GM19351 (cell line): ENCODE data around the gene SGSM1.

Experiments used
- ATAC-seq: cut with Tn5 transposase; IDR thresholded peaks from one replicate; pipeline ENCODE4 v1.9.1; 2021; ENCODE audit warnings: mild to moderate bottlenecking, moderate library complexity; ENCODE audit not compliant: unreplicated experiment

Gene SGSM1, protein sequence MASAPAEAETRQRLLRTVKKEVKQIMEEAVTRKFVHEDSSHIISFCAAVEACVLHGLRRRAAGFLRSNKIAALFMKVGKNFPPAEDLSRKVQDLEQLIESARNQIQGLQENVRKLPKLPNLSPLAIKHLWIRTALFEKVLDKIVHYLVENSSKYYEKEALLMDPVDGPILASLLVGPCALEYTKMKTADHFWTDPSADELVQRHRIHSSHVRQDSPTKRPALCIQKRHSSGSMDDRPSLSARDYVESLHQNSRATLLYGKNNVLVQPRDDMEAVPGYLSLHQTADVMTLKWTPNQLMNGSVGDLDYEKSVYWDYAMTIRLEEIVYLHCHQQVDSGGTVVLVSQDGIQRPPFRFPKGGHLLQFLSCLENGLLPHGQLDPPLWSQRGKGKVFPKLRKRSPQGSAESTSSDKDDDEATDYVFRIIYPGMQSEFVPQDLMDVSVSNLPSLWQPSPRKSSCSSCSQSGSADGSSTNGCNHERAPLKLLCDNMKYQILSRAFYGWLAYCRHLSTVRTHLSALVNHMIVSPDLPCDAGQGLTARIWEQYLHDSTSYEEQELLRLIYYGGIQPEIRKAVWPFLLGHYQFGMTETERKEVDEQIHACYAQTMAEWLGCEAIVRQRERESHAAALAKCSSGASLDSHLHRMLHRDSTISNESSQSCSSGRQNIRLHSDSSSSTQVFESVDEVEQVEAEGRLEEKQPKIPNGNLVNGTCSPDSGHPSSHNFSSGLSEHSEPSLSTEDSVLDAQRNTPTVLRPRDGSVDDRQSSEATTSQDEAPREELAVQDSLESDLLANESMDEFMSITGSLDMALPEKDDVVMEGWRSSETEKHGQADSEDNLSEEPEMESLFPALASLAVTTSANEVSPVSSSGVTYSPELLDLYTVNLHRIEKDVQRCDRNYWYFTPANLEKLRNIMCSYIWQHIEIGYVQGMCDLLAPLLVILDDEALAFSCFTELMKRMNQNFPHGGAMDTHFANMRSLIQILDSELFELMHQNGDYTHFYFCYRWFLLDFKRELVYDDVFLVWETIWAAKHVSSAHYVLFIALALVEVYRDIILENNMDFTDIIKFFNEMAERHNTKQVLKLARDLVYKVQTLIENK

DNA sequence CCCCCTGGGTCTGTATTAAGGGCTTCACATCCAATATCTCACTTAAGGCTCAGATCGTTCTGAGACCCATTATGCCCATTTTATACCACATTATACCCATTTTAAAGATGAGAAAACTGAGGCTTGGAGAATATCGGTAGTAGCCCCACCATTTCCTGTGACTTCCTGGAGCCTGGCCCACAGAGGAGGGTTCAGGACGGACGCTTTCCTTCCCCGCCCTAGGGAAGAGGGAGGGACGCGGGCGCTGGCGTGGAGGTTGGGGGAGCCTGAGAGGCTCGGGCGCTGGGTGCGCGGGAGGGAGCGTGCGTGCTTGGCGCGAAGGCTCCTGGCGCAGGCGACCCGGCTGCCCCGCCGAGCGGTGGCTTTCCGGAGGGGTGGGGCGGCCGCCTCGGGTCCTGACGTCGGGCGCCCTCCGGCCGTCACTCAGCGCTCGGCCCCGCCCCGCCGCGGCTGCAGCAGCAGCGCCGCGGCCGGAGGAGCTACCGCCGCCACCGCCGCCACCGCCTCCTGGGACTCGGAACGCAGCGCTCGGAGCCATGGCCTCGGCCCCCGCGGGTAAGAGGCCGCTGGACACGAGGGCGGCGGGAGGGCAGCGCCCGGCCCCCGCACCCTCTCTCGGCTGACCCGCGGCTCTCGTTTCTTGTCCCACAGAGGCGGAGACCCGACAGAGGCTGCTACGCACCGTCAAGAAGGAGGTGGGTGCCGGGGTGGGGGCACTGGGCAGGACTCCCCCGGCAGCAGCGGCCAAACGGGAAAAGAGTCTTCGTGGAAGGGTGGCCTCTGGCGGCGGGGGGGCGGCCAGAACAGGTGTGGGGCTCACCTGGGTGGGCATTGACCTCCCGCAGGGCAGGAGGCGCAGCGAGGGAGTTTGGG lies at the start of gene SGSM1:
SGSM1 (plus strand) TSS at position 422 of the 873 bp plus-strand sequence; CDS start at position 537, 115 bp downstream.
- ATAC-seq, result no peak

DNA sequence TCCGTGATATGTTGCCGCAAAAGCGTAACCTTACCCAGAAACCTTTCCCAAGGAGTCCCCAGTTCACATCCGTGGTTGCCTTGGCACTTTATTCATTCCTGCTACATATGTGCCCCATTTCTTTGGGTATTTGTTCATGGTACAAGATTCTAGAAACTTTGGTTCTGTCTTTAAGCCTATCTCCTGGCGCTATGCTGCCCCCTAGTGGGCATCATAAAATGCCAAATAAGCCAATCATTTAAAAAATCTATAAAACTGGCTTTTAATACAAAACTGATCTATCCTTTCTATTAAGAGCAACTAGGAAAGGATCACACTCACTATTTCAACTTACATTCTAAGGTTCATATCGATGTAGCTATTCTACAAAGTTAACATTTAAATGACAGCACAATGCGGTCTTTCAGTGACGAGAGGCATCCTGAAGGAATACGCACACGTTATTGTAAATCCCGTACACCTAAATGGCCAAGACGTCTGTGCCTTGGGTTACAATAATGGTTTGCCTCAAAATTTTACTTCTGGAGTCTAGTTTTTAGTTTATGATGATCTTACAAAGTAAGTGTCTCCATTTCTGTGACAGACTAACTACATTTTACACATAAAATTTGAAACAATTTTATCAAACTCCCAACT lies 47.7 kb upstream of the SGSM1 start:
- ATAC-seq, result no peak

DNA sequence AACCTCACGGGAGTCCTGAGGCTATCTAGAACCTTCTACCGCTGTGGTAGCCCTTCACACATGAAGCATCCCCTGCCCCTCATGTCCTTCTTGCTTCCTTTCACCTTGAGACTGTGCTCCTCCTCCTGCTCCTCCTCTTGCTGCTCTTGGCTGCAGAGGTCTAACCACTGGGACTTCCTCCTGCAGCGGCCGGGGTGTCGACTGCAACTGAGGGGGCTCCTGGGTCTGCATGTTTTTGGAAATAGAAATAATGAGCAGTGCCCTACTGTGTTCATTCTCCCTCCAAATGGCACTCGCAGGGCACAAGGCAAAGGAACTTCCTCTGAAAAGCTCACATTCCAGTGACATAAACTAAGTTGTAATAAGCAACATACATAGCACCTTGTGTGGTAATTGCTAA lies 46.2 kb upstream of the SGSM1 start:
- no peak for ATAC-seq

DNA sequence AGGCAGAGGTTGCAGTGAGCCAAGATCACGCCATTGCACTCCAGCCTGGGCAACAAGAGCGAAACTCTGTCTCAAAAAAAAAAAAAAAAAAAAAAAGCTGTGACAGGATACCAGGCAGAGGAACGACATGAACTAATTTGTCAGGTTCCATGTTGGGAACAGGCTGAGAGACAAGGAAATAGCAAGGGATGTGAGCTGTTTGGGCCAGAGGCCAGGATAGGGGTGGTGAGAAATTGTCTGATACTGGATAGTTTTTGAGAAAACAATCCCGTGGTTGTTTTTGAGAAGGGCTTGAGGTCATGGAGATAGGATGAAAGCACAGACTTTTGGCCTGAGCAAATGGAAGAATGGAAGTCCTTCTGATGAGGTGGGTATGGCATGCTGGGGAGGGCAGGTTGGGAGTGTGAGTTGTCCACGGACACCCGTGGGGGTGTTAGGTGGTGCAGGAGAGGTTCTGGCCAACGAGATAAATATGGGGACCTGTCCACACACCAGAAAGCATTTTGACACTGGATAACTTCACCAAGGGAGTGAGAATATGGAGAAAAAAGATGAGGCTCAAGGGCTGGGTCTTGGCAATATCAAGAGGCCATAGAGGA lies 45.2 kb upstream of the SGSM1 start:
- ATAC-seq, result no peak

DNA sequence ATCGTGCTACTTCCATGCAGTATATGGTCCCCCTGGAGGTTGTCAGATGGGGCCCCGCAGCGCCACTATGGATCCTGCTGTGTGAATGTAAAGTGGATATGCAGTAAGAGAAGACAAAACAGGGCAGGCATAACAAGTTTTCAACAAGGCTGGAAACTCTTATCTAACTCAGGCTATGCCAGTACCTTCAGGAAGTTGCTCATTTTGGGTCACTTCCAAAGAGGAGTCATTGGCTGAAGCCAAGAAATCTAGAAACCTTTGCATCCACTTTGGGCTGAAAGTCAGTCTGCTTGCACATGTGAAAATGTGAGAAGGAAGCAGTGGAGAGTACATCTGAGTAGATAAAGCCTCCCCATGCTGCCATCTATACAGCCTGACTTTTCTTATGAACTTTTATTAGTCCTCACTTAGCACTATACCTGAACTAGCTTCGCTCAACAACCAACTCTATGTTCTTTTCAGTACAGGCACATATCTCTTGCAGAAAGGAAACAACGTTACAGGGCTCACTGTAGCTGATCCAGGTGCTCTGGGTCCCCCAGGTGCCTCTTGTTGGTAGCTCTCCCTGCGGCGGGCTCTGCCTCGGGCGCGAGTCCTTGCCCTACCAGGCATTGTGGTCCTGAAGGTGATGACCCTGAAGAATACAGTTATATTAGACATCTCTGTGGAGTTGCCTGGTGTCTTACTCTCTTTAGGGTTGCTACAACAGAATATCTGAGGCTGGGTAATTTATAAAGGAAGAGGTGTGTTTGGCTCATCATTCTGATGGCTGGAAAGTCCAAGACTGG lies 43.9 kb upstream of the SGSM1 start:
- ATAC-seq, result no peak

DNA sequence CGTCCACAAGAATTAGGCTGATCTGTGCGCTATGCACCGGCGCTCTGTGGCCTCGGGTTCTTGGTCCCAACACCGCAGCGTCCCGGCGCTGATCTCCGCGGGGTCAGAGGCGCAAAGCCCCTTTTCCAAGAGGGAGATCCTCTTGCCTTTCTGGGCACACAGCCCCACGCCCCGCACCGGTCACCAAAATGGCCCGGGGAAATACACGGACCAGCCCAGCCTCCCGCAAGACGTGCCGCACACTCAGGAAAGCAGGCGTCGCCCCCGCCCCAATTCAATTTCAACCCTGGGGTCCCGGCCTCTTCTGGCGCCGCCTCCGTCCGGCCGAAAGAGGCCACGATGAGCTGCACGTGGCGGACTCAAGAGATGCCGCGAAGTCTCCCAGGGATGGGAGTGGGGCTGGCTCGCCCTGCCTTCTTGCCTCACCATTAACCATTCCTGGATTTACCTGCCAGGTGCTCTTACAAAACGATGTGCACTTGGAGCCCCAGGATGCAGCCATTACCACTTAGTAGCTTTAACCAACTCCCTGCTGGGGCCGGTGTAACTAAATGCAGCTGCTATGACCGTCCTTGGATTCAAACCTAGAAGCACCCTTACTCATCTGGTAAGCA lies 42.0 kb upstream of the SGSM1 start:
- no peak for ATAC-seq

DNA sequence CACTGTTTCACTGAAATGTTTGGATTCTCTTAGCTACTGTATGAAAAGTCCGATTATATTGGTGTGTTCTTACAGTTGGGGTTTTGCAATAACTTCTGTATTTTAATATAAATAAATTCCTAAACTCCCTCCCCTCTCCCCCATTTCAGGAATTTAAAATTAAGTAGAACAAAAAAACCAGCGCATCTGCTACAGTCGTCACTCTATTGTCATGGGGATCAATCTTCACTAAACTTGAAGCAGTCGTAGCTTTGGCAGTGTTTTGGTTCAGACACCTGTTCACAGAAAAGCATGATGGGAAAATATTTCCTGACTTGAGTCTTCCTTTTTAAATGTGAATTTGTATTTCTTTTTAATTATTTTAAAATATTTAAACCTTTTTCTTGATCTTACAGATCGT lies 40.8 kb upstream of the SGSM1 start:
- ATAC-seq, result no peak

DNA sequence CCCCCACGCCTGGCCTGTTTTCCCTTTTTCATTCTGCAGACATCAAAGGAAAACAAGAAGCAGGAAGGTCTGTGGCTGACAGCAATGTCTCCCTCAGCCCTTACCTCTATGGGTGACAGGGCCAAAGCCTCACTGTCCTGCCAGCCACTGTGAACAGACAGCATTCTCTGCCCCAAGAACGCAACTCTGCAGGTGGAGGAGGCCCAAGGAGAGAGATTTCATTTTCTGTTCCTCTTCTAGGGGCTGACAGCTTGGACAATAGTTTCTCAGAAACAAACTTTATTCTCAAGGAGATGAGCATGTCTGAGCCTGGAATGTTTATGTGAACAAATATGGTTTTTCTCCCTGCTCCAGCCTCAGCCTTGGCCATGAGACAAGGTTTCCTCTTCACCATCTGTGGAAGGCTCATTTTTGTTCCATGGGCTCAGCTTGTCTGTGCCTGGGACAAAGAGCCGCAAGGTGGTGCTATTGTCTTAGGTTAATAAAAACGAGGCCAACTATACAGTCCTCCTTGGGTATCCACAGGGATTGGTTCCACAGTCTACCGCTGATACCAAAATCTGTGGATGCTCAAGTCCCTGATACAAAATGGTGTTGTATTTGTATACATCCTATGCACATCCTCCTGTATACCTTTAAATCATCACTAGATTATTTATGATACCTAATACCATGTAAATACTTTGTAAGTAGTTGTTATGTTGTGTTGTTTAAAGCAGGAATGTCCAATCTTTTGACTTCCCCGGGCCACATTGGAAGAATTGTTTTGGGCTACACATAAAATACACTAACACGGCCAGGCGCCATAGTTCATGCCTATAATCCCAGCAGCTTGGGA lies 37.3 kb upstream of the SGSM1 start:
- no peak for ATAC-seq

DNA sequence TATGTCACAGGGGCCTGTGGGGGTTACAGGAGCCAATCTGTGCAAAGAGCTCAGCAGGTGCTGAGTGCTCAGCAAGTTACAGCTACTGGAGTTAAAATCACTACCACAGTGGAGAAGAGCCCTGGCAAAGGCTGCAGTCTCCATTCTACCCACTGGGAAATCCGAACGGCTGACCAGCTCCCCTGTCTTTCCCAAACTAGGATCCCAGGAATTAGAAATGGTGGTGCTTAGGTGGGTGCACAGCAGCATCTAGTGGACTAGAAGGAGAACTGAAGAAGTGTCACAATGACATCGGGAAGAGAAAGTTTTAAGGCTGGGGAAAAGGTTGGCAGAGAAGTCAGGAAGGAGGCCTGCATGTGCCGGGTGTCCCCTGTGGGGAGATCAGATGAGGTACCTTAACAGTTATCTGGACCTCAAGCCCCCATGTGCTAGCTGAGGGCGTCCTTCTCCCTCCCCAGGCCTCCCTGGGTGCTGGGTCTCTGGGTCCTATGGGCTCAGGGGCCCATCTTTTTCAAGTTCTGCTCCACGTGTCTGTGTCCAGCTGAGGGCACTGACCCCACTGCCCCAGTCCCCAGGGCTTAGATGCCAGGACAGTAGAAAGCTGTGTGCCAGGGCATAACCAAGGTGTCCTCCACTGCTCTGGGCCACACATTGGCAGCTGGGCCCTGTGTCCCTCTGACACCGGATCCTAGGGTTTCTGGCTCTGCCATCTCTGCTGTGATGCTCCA lies 33.4 kb upstream of the SGSM1 start:
- ATAC-seq, result no peak

DNA sequence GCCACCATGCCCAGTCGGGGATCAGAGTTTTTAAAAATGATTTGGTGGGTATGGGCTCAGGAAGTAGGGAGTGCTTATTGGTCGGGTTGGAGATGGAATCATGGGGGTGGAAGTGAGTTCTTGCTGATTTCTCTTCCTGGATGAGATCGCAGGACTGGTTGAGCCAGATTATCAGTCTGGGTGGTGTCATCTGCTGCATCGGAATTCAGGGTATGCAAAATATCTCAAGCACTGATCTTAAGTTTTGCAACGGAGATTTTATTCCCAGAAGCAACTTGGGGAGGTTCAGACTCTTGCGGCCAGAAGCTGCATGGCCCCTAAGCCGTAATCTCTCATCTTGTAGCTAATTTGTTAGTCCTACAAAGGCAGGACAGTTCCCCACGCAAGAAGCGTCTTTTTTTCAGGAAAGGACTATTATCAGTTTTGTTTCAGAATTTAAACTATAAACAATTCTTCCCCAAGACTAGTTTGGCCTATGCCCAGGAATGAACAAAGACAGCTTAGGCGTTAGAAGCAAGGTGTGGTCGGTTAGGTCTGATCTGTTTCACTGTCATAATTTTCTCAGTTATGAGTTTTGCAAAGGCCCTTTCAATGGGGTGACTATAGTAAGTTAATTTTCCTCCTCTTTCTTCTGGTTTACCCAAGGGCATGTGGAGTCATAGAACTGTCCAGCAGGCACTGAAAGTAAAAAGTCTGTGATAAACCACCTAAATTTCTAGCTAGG lies 30.1 kb upstream of the SGSM1 start:
- ATAC-seq, result no peak

DNA sequence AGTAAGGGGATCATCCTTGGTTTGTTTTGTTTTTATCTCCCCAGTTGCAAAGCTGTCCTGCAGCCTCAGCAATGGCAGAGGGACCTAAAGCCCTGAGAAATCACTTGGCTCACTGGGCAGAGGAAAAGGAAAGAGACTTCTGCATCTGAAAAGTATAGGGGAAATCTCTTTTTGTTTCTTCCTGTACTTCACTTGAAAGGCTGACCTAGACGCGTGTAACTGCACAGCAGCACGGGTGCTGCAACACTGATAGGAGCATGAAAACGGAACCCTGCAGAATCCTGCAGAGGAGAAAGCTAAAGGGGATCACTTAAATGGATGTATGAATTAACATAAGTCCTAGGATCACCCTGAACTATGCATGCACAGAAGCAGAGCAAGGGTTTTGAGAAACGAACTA lies 29.5 kb upstream of the SGSM1 start:
- no peak for ATAC-seq

DNA sequence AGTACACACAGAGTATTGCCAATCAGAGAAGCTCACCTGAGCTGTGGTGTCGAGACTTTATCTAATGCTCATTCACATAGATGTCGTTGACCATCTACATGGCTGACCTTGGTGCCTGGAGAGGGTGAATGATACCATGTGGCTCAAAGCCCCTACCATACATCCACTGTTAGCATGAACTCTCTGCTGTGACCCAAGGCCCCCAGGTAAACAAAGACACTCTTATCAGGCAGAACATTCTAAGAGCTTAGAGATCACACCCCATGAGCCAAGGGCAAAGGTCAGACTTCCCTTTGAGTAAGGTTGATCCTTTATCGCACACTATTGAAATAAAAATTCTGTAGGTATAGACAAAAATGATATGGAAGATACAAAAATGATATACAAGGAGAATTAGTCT lies 16.5 kb upstream of the SGSM1 start:
- no peak for ATAC-seq

DNA sequence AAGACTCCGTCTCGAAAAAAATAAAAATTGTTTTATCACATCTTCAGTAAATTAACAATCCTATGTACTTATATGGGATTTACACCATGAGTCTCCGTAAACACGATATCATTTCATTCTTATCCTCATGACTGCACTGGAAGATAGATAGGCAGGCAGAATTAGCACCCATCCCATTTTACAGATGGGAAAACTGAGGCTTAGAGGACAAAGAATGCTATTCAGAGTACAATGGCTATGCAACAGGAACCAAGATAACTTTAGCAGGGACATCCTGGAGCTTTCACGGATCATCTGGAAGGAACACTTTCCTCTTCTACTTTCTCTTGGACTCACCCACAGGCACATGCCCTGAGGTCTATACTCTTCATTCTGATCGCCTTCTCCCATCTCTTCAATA lies 14.6 kb upstream of the SGSM1 start:
- ATAC-seq, result no peak

DNA sequence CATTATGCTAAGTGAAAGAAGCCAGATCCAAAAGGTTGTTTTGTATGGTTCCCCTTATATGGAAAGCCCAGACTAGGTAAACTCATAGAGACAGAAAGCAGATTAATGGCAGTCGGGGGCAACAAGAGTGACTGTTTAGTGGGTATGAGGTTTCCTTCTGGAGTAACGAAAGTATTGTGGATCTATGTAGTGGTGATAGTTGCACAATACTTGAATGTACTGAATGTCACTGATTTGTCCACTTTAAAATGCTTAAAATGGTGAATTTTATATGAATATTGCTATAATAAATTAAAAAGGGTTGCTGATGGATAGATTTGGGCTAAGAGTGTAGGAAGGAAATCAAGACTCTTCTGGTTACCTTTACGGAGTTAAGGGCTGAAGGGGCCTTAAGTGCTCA lies 10.0 kb upstream of the SGSM1 start:
- ATAC-seq, result no peak

DNA sequence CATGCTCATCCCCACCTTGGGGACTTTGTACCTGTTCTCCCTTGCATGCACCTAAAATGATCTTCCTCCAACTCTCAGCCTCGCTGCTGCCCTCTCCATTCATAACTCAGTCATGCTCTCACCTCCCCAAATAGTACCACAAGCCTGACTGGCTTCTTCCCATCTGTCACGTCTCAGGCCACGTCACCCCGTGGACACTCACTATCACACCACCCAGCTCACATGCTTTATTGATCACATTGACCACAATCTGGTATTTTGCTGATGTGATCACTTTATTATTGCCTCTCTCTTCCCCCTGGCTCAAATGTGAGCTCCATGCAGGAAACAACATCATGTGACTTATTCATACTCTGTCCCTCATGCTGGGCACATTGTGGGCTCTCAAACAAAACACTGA lies 9.2 kb upstream of the SGSM1 start:
- ATAC-seq, result no peak

DNA sequence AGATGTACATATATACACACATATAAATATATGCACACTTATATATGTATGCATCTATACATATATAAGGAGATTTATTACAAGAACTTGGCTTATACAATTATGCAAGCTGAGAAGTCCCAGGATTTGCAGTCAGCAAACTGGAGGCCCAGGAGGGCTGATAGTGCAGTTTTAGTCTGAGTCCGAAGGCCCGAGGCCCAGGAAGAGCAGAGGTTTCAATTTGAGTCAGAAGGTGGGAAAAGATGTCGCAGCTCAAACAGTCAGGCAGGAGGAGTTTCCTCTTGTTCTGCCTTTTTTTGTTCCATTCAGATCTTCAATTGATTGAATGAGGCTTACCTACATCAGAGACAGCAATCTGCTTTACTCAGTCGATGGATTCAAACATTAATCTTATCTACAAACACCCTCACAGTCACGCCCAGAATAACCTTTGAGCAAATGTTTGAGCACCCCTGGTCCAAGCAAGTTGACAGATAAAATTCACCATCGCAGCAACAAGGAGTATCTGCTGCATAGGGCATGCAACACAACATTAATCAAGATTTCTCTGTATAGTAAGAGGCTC lies 4.0 kb upstream of the SGSM1 start:
- ATAC-seq, result no peak
